BLaER1 treated with 17β-estradiol and CSF1 and Interleukin-3, amounts not matched to agents 10 nM and 100 nM (cell line): ENCODE data around the gene IGSF22.

Experiments
- H3K27ac ChIP-seq, 11 experiments: shearing (Covaris generic); formaldehyde crosslinking; 2 replicates each; pipeline ENCODE4 v1.8.1; 2022
- H3K27me3 ChIP-seq, 11 experiments: shearing (Covaris generic); formaldehyde crosslinking; 2 replicates each; pipeline ENCODE4 v1.8.1; 2022
- H3K36me3 ChIP-seq, 11 experiments: shearing (Covaris generic); formaldehyde crosslinking; 2 replicates each; pipeline ENCODE4 v1.8.1; 2022
- H3K4me1 ChIP-seq, 10 experiments: shearing (Covaris generic); formaldehyde crosslinking; 2 replicates each; pipeline ENCODE4 v1.8.1; 2022
- H3K4me2 ChIP-seq, 11 experiments: shearing (Covaris generic); formaldehyde crosslinking; 2 replicates each; pipeline ENCODE4 v1.8.1; 2022
- H3K4me3 ChIP-seq, 10 experiments: shearing (Covaris generic); formaldehyde crosslinking; 2 replicates each; pipeline ENCODE4 v1.8.1; 2022
- H3K9ac ChIP-seq, 11 experiments: shearing (Covaris generic); formaldehyde crosslinking; 2 replicates each; pipeline ENCODE4 v1.8.1; 2022
- H3K9me3 ChIP-seq, 11 experiments: shearing (Covaris generic); formaldehyde crosslinking; replicated peaks in 1 of 11; 2 replicates each; pipeline ENCODE4 v1.8.1; 2022
- H4K20me1 ChIP-seq, 11 experiments: shearing (Covaris generic); formaldehyde crosslinking; 2 replicates each; pipeline ENCODE4 v1.8.1; 2022
- Cebpa-rat ChIP-seq, 11 experiments: shearing (Covaris generic); IDR thresholded peaks; 2 replicates each; pipeline ENCODE4 v1.8.1; 2022

The IGSF22 gene

GRCh38 chr11:18749681-18750319, 23.8 kb upstream of the IGSF22 start:
- H3K27ac ChIP-seq: no peak overlapping the region
- H4K20me1 ChIP-seq: no peaks in the 10 kb centered on the region
- H3K9ac ChIP-seq: no peak overlapping the region
- no peaks in the 10 kb centered on the region for H3K27me3 ChIP-seq
- H3K9me3 ChIP-seq: no peaks in the 10 kb centered on the region; a peak in 1 of 22 replicates
- no peak overlapping the region for H3K4me3 ChIP-seq
- H3K36me3 ChIP-seq: no peaks in the 10 kb centered on the region
- TF ChIP-seq Cebpa-rat (IDR thresholded peaks at IDR 0.05): no peak
- no peak overlapping the region for H3K4me2 ChIP-seq
- peaks cover 0 to 8% (median 2%) of the 10 kb centered on the region in 10 experiments; a peak in 8 of 20 replicates for H3K4me1 ChIP-seq

- Histone ChIP-seq H3K9ac (no peak overlapping the region), H3K27ac (no peak overlapping the region), H3K9me3 (no peaks in the 10 kb centered on the region), H3K4me2 (no peak overlapping the region), H3K4me3 (no peak overlapping the region), H3K27me3 (no peaks in the 10 kb centered on the region), H3K36me3 (no peaks in the 10 kb centered on the region), H4K20me1 (no peaks in the 10 kb centered on the region), H3K4me1 (peaks cover 0 to 8% (median 2%) of the 10 kb centered on the region in 10 experiments; a peak in 8 of 20 replicates)
- no peak for TF ChIP-seq Cebpa-rat (IDR thresholded peaks at IDR 0.05)
These were observed 22.9 kb upstream of the IGSF22 start for GRCh38 chr11:18748766-18749365.

GRCh38 chr11:18745251-18745650, 19.3 kb upstream of the IGSF22 start:
- Histone ChIP-seq H3K27me3 (no peaks in the 10 kb centered on the region), H3K9me3 (no peaks in the 10 kb centered on the region), H3K4me2 (no peak overlapping the region), H3K4me3 (no peak overlapping the region), H4K20me1 (no peaks in the 10 kb centered on the region), H3K27ac (no peak overlapping the region), H3K9ac (no peak overlapping the region), H3K36me3 (no peaks in the 10 kb centered on the region), H3K4me1 (peaks cover 0 to 4% (median 0%) of the 10 kb centered on the region in 10 experiments; a peak in 1 of 20 replicates)
- TF ChIP-seq Cebpa-rat (IDR thresholded peaks at IDR 0.05): no peak

GRCh38 chr11:18743900-18744514, 18.0 kb upstream of the IGSF22 start:
- no peak overlapping the region for H3K27ac ChIP-seq
- peaks cover 0 to 4% (median 0%) of the 10 kb centered on the region in 10 experiments; a peak in 1 of 20 replicates for H3K4me1 ChIP-seq
- H3K9me3 ChIP-seq: no peaks in the 10 kb centered on the region
- no peaks in the 10 kb centered on the region for H3K27me3 ChIP-seq
- no peak overlapping the region for H3K9ac ChIP-seq
- no peaks in the 10 kb centered on the region for H4K20me1 ChIP-seq
- H3K4me2 ChIP-seq: no peak overlapping the region
- no peak for TF ChIP-seq Cebpa-rat (IDR thresholded peaks at IDR 0.05)
- no peaks in the 10 kb centered on the region for H3K36me3 ChIP-seq
- H3K4me3 ChIP-seq: no peak overlapping the region

GRCh38 chr11:18743365-18743764, 17.4 kb upstream of the IGSF22 start:
- H4K20me1 ChIP-seq: no peaks in the 10 kb centered on the region
- H3K9me3 ChIP-seq: no peaks in the 10 kb centered on the region
- H3K4me1 ChIP-seq: peaks cover 0 to 4% (median 0%) of the 10 kb centered on the region in 10 experiments; a peak in 1 of 20 replicates
- no peak for TF ChIP-seq Cebpa-rat (IDR thresholded peaks at IDR 0.05)
- H3K27ac ChIP-seq: no peak overlapping the region
- no peak overlapping the region for H3K4me3 ChIP-seq
- H3K9ac ChIP-seq: no peak overlapping the region
- no peaks in the 10 kb centered on the region for H3K36me3 ChIP-seq
- H3K27me3 ChIP-seq: no peaks in the 10 kb centered on the region
- H3K4me2 ChIP-seq: no peak overlapping the region

- no peak overlapping the region for H3K4me3 ChIP-seq
- H3K9me3 ChIP-seq: no peaks in the 10 kb centered on the region
- H3K4me1 ChIP-seq: peaks cover 0 to 4% (median 0%) of the 10 kb centered on the region in 10 experiments; a peak in 1 of 20 replicates
- no peak overlapping the region for H3K27ac ChIP-seq
- H3K36me3 ChIP-seq: no peaks in the 10 kb centered on the region
- no peak overlapping the region for H3K9ac ChIP-seq
- no peaks in the 10 kb centered on the region for H4K20me1 ChIP-seq
- H3K27me3 ChIP-seq: no peaks in the 10 kb centered on the region
- no peak overlapping the region for H3K4me2 ChIP-seq
- TF ChIP-seq Cebpa-rat (IDR thresholded peaks at IDR 0.05): no peak
These were observed 15.8 kb upstream of the IGSF22 start for GRCh38 chr11:18741783-18742182.

GRCh38 chr11:18739685-18740084, 13.7 kb upstream of the IGSF22 start:
- Histone ChIP-seq H3K36me3 (no peaks in the 10 kb centered on the region), H3K27ac (no peak overlapping the region)

GRCh38 chr11:18737642-18738041, 11.7 kb upstream of the IGSF22 start:
- H3K4me1 ChIP-seq: peaks cover 0 to 4% (median 1%) of the 10 kb centered on the region in 10 experiments; a peak in 10 of 20 replicates
- no peak overlapping the region for H3K9ac ChIP-seq
- no peak overlapping the region for H3K27ac ChIP-seq
- no peaks in the 10 kb centered on the region for H4K20me1 ChIP-seq
- H3K4me3 ChIP-seq: no peak overlapping the region
- no peaks in the 10 kb centered on the region for H3K27me3 ChIP-seq
- TF ChIP-seq Cebpa-rat (IDR thresholded peaks at IDR 0.05): no peak
- no peak overlapping the region for H3K4me2 ChIP-seq
- no peaks in the 10 kb centered on the region for H3K9me3 ChIP-seq
- no peaks in the 10 kb centered on the region for H3K36me3 ChIP-seq

More at GRCh38 chr11:18739685-18740084, 13.7 kb upstream of the IGSF22 start:
- Histone ChIP-seq H3K4me2 (no peak overlapping the region), H3K9me3 (no peaks in the 10 kb centered on the region), H3K4me3 (no peak overlapping the region), H3K27me3 (no peaks in the 10 kb centered on the region), H3K9ac (no peak overlapping the region), H3K4me1 (peaks cover 0 to 4% (median 0%) of the 10 kb centered on the region in 10 experiments; a peak in 1 of 20 replicates), H4K20me1 (no peaks in the 10 kb centered on the region)
- TF ChIP-seq Cebpa-rat (IDR thresholded peaks at IDR 0.05): no peak

- Histone ChIP-seq H4K20me1 (no peaks in the 10 kb centered on the region), H3K4me2 (no peak overlapping the region), H3K9ac (no peak overlapping the region), H3K27ac (no peak overlapping the region), H3K9me3 (no peaks in the 10 kb centered on the region), H3K4me3 (no peak overlapping the region), H3K27me3 (no peaks in the 10 kb centered on the region), H3K36me3 (no peaks in the 10 kb centered on the region), H3K4me1 (peaks cover 2 to 13% (median 6%) of the 10 kb centered on the region in 10 experiments; a peak in 16 of 20 replicates)
- no peak for TF ChIP-seq Cebpa-rat (IDR thresholded peaks at IDR 0.05)
These were observed 10.7 kb upstream of the IGSF22 start for GRCh38 chr11:18736590-18737148.
